Measurements from ENCODE around the gene ARSG.
"Not testable (repeated sequence)": the region's sequence is repeated elsewhere in the genome, so short reads cannot be mapped to it uniquely, and the experiment has no call there.

ARSG gene

GRCh38 chr17:68399638-68400403, 108.5 kb downstream of the ARSG start:
- FAIRE-seq = no peak

GRCh38 chr17:68400404-68400735, 109.1 kb downstream of the ARSG start:
- no peak for FAIRE-seq

- no peak for FAIRE-seq
Measured at GRCh38 chr17:68401288-68401687, 110.0 kb downstream of the ARSG start.

- no peak for FAIRE-seq
Measured at GRCh38 chr17:68403122-68403521, 111.8 kb downstream of the ARSG start.

- FAIRE-seq = not testable (repeated sequence)
Measured at GRCh38 chr17:68403837-68404236, 112.5 kb downstream of the ARSG start.

- not testable (repeated sequence) for FAIRE-seq
Measured at GRCh38 chr17:68407656-68408055, 116.4 kb downstream of the ARSG start.

GRCh38 chr17:68413597-68414560, 122.6 kb downstream of the ARSG start:
- not testable (repeated sequence) for FAIRE-seq

GRCh38 chr17:68414901-68415300, 123.6 kb downstream of the ARSG start:
- not testable (repeated sequence) for FAIRE-seq

- no peak for FAIRE-seq
Measured at GRCh38 chr17:68417317-68417716, 126.0 kb downstream of the ARSG start.

GRCh38 chr17:68418876-68419275, 127.6 kb downstream of the ARSG start:
- FAIRE-seq = no peak

- no peak for FAIRE-seq
Measured at GRCh38 chr17:68420065-68420464, 128.8 kb downstream of the ARSG start.

- no peak for FAIRE-seq
Measured at GRCh38 chr17:68421486-68421885, 130.2 kb downstream of the ARSG start.

GRCh38 chr17:68422821-68423220, 131.5 kb downstream of the ARSG start:
- FAIRE-seq = no peak

GRCh38 chr17:68423251-68423650, 132.0 kb downstream of the ARSG start:
- no peak for FAIRE-seq

GRCh38 chr17:68424203-68424602, 132.9 kb downstream of the ARSG start:
- no peak for FAIRE-seq

GRCh38 chr17:68424861-68425260, 133.6 kb downstream of the ARSG start:
- no peak for FAIRE-seq

- no peak for FAIRE-seq
Measured at GRCh38 chr17:68425979-68426378, 134.7 kb downstream of the ARSG start.

- FAIRE-seq = no peak
Measured at GRCh38 chr17:68427575-68427974, 136.3 kb downstream of the ARSG start.

- FAIRE-seq = no peak
Measured at GRCh38 chr17:68428498-68429172, 137.3 kb downstream of the ARSG start.

- FAIRE-seq = no peak
Measured at GRCh38 chr17:68429881-68430280, 138.6 kb downstream of the ARSG start.

GRCh38 chr17:68431045-68431608, 139.8 kb downstream of the ARSG start:
- no peak for FAIRE-seq

GRCh38 chr17:68431661-68432071, 140.4 kb downstream of the ARSG start:
- no peak for FAIRE-seq
